HG03103 (cell line): ENCODE measurements around the gene FANCG.
A peak's percentile ranks its signal among the peaks of the same experiment; 100 is the strongest.

ENCODE experiments used
- ATAC-seq: cut with Tn5 transposase; IDR thresholded peaks from one replicate; pipeline ENCODE4 v1.9.1; 2021; ENCODE audit warnings: low read depth; ENCODE audit not compliant: unreplicated experiment

FANCG gene

GRCh38 chr9:35104586-35104985, 24.8 kb upstream of the FANCG start:
- no peak for ATAC-seq

GRCh38 chr9:35103660-35104191, 24.0 kb upstream of the FANCG start:
- no peak for ATAC-seq

GRCh38 chr9:35102769-35103659, 23.3 kb upstream of the FANCG start, which contains the start of gene STOML2:
TSS of gene STOML2 (minus strand) at chr9:35103131. CDS start at chr9:35103094, 37 bp downstream.
- peak; percentile 94 for ATAC-seq

GRCh38 chr9:35102465-35102768, 22.7 kb upstream of the FANCG start:
- peak; percentile 10 for ATAC-seq

GRCh38 chr9:35097573-35097972, 17.8 kb upstream of the FANCG start:
- no peak for ATAC-seq

GRCh38 chr9:35096035-35096849, 16.5 kb upstream of the FANCG start, which contains the start of gene PIGO:
TSS of gene PIGO (minus strand) at chr9:35096591. CDS start at chr9:35095565, 1,026 bp downstream.
- ATAC-seq: peak; percentile 83

- no peak for ATAC-seq
These were observed 11.8 kb upstream of the FANCG start for GRCh38 chr9:35091536-35091935.

- no peak for ATAC-seq
These were observed 9.7 kb upstream of the FANCG start for GRCh38 chr9:35089434-35089833.

GRCh38 chr9:35085078-35085477, 5.3 kb upstream of the FANCG start:
- no peak for ATAC-seq

GRCh38 chr9:35079041-35079425, 709 bp downstream of the FANCG start:
- no peak for ATAC-seq

- ATAC-seq: no peak
These were observed 1.7 kb downstream of the FANCG start for GRCh38 chr9:35078066-35078465.

GRCh38 chr9:35076848-35077247, 2.9 kb downstream of the FANCG start:
- ATAC-seq: no peak

- no peak for ATAC-seq
These were observed 4.4 kb downstream of the FANCG start for GRCh38 chr9:35075358-35075757.

GRCh38 chr9:35074791-35075190, 5.0 kb downstream of the FANCG start:
- no peak for ATAC-seq

- no peak for ATAC-seq
These were observed 5.6 kb downstream of the FANCG start for GRCh38 chr9:35074141-35074540.

GRCh38 chr9:35073279-35073612, 6.5 kb downstream of the FANCG start:
- no peak for ATAC-seq

GRCh38 chr9:35072461-35073278, 7.1 kb downstream of the FANCG start, which contains the start of gene VCP:
TSS of gene VCP (minus strand) at chr9:35072625. CDS start at chr9:35072353, 272 bp downstream.
- ATAC-seq: peak; percentile 87

- ATAC-seq: peak; percentile 39
These were observed 7.8 kb downstream of the FANCG start for GRCh38 chr9:35071814-35072460.

GRCh38 chr9:35070823-35071813, 8.6 kb downstream of the FANCG start:
- no peak for ATAC-seq
